Mucosa of descending colon (tissue), 3 donors: ENCODE results near the gene YLPM1. TPM values are rescaled to one million over a fixed set of nuclear protein-coding genes. Genes with fewer than 3 reads are reported as not detected.
A peak's percentile ranks its signal among the peaks of the same experiment; 100 is the strongest.

Source experiments
- ATAC-seq: fragments of 200-7000 bp; cut with Tn5 transposase; one replicate; pipeline ENCODE4 v1.9.1; 2020; ENCODE audit warnings: mild to moderate bottlenecking, moderate library complexity
- DNase-seq, 3 donors: peaks; one replicate each; pipeline ENCODE4 v3.0.0-alpha.2; 2020
- H3K36me3 ChIP-seq: fragments of 200-600 bp; one replicate; pipeline ENCODE4 v1.8.0; 2021; ENCODE audit warnings: low read depth, mild to moderate bottlenecking
- H3K4me1 ChIP-seq: fragments of 200-600 bp; one replicate; pipeline ENCODE4 v1.8.0; 2021; ENCODE audit warnings: low read depth, mild to moderate bottlenecking
- H3K4me3 ChIP-seq: fragments of 200-600 bp; one replicate; pipeline ENCODE4 v1.8.0; 2021; ENCODE audit warnings: mild to moderate bottlenecking
- H3K9me3 ChIP-seq: fragments of 200-600 bp; one replicate; pipeline ENCODE4 v1.8.0; 2021; ENCODE audit warnings: mild to moderate bottlenecking
- CTCF ChIP-seq: fragments of 200-600 bp; IDR thresholded peaks from one replicate; pipeline ENCODE4 v1.8.0; 2022; ENCODE audit warnings: antibody characterized with exemption, mild to moderate bottlenecking
- intact Hi-C, 2 donors: fragments of 100-400 bp; cut with DNase I in 1 of 2; cut with micrococcal nuclease in 1 of 2; formaldehyde crosslinking; loops; one replicate each; pipeline versions ENCODE4 v1.11.0 to v1.11.1; 2022; cut with DNase I, micrococcal nuclease
- total RNA-seq, 3 donors: library from RNA; stranded (reverse); fragmentation: NEBNext Ultra II Directional in 2 of 3; extraction: Animal tissue kit (Norgen Biotek cat#: 25700) in 2 of 3; gene quantifications; one replicate each; pipeline versions ENCODE4 v1.2.1 to v1.2.4, GENCODE V29; 2021 to 2023
- donor health status: DM: no; HTN: no; CAD: no; lungs with moderate emphysema.
- donor health status: DM: no; HTN: no; CAD: no.
- donor health status: DM: no; HTN: yes; CAD: no.

Gene YLPM1
- total RNA-seq, 3 donors from 2014 or later = 42.1 to 59.7 (median 48.9) TPM

DNA sequence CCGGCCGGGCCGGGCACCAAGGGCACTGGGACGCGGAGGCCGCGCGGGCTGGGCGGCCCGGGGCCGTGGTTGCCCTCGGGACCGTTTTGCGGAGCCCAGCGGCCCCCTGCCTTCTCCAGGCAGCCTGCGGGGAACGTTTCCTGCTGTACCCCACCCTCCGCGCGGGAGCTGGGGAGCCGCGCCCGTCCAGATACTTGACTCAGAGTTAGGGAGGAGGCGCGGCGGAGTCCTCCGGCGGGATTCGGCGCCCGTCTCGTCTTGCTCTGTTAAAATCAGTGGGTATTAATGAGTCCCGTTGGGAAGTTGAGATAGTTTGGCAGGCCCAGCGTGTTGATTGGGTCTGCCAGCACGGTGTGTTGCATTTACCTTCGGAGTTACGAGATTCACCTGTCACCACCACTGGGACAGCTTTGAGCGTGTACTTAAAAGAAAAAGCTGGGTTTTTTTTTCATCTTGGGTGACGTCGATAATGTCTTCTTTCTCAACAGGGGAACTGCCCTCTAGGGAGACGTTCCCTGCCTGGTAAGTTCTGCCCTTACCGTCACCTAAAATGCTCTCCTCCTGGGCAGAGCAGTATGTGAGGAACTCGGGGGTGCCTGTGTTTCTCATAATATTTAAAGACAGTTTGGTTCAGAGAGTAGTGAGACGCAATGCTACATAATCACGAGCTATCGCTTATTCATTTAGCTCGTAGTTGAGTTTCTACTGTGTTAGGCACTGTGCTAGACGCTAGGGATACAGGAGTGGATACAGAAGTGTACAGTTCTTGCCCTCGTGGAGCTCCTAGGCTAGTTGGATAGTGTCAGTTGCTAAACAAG lies 119.2 kb downstream of the YLPM1 start:
- TF ChIP-seq CTCF = no peak
- H3K36me3 ChIP-seq = no peaks in the 10 kb centered on the region
- intact Hi-C loops = no loop called here
- DNase-seq (peak; percentile 67 to 79 (median 76)), ATAC-seq (peak; percentile 75)
- H3K4me3 ChIP-seq = peak overlapping the region; percentile 76
- H3K9me3 ChIP-seq = no peaks in the 10 kb centered on the region
- peaks cover 24% of the 10 kb centered on the region for H3K4me1 ChIP-seq

Other genes with a start within 250 kb of the YLPM1 start
- gene LTBP2, start 151.1 kb upstream of the YLPM1 start, total RNA-seq = 10 to 100 TPM in 1 of 3 donors, 1 to 10 TPM in 2; 1.7 to 10.2 (median 3.0) TPM
- 10 to 100 TPM; 39.9 to 60.1 (median 42.2) TPM for gene AREL1, start 50.2 kb upstream of the YLPM1 start, total RNA-seq
- gene FCF1, start 50.2 kb upstream of the YLPM1 start, total RNA-seq = 10 to 100 TPM; 31.7 to 46.5 (median 43.0) TPM
- under 1 TPM in 2 of 3 donors, not detected in 1; 0.07 to 0.09 TPM for gene PROX2, start 112.8 kb downstream of the YLPM1 start, total RNA-seq
- gene DLST, start 118.6 kb downstream of the YLPM1 start, total RNA-seq = 100 to 1,000 TPM; 106 to 125 (median 121) TPM
- gene RPS6KL1, start 159.9 kb downstream of the YLPM1 start, total RNA-seq = 10 to 100 TPM in 2 of 3 donors, 1 to 10 TPM in 1; 7.7 to 12.7 (median 11.5) TPM
- 1 to 10 TPM in 2 of 3 donors, under 1 TPM in 1; 0.96 to 3.1 (median 2.3) TPM for gene PGF, start 192.3 kb downstream of the YLPM1 start, total RNA-seq
- gene EIF2B2, start 239.6 kb downstream of the YLPM1 start, total RNA-seq = 10 to 100 TPM; 40.6 to 50.9 (median 46.3) TPM